ENCODE measurements around the gene THAP11.

THAP11 gene

GRCh38 chr16:67841816-67842508 is at the start of gene THAP11:
Gene THAP11 (plus strand): TSS chr16:67842320. CDS start chr16:67842555, 235 bp downstream.
- peak; percentile 97 for DNase-seq

- peak; percentile 10 for DNase-seq
Observed at GRCh38 chr16:67796099-67796718, 45.9 kb upstream of the THAP11 start.

GRCh38 chr16:67800338-67800926 is 41.7 kb upstream of the THAP11 start:
- DNase-seq, result no peak

- no peak for DNase-seq
Observed at GRCh38 chr16:67801241-67801640, 40.9 kb upstream of the THAP11 start.

- DNase-seq, result no peak
Observed at GRCh38 chr16:67801883-67802282, 40.2 kb upstream of the THAP11 start.

GRCh38 chr16:67803894-67804293 is 38.2 kb upstream of the THAP11 start:
- no peak for DNase-seq

GRCh38 chr16:67804853-67805542 is 37.1 kb upstream of the THAP11 start:
- DNase-seq, result no peak

GRCh38 chr16:67805718-67806427 is 36.2 kb upstream of the THAP11 start:
- no peak for DNase-seq

GRCh38 chr16:67806428-67807147 is 35.5 kb upstream of the THAP11 start, which contains the start of the genes RANBP10 and TSNAXIP1:
Gene RANBP10 (minus strand): TSS chr16:67806560. CDS start chr16:67806536, 24 bp downstream.
Gene TSNAXIP1 (plus strand): TSS chr16:67806889. CDS start chr16:67807150, 261 bp downstream.
- peak; percentile 99 for DNase-seq

- no peak for DNase-seq
Observed at GRCh38 chr16:67807148-67807682, 34.9 kb upstream of the THAP11 start.

GRCh38 chr16:67811899-67812298 is 30.2 kb upstream of the THAP11 start:
- DNase-seq, result no peak

GRCh38 chr16:67814567-67814966 is 27.6 kb upstream of the THAP11 start:
- DNase-seq, result no peak

GRCh38 chr16:67820608-67821259 is 21.4 kb upstream of the THAP11 start:
- no peak for DNase-seq

GRCh38 chr16:67822511-67822910 is 19.6 kb upstream of the THAP11 start:
- no peak for DNase-seq

- no peak for DNase-seq
Observed at GRCh38 chr16:67825119-67825518, 17.0 kb upstream of the THAP11 start.

- no peak for DNase-seq
Observed at GRCh38 chr16:67825906-67826305, 16.2 kb upstream of the THAP11 start.

GRCh38 chr16:67828651-67829050 is 13.5 kb upstream of the THAP11 start:
- no peak for DNase-seq

- DNase-seq, result no peak
Observed at GRCh38 chr16:67833030-67833414, 9.1 kb upstream of the THAP11 start.

- peak; percentile 95 for DNase-seq
Observed at GRCh38 chr16:67833415-67834241, 8.5 kb upstream of the THAP11 start.

- DNase-seq, result no peak
Observed at GRCh38 chr16:67834242-67834614, 7.9 kb upstream of the THAP11 start.
